K562 (cell line): ENCODE data around the gene MT1A. TPM values are rescaled to one million over a fixed set of nuclear protein-coding genes. Genes with fewer than 3 reads are reported as not detected.

Source experiments
- ATAC-seq: fragments of 200-7000 bp; cut with Tn5 transposase; 3 replicates; pipeline ENCODE4 v1.9.1; 2020; ENCODE audit warnings: moderate library complexity
- BruUV-seq: library from RNA; stranded (reverse); fragments of 400-500 nt; replicated peaks from 2 replicates; lab custom pipeline; 2021; lab: Mats Ljungman, UMichigan
- CTCF ChIA-PET: fragments of 300-600 bp; formaldehyde crosslinking; extraction: SDS; loops from one replicate; lab custom pipeline; 2021; ENCODE audit warnings: low intra/inter-chr PET ratio; lab: Yijun Ruan, JAX
- POLR2A ChIA-PET: fragments of 300-600, 350-650 bp; sonication (Branson Sonifier 250); formaldehyde crosslinking; extraction: SDS; loops from one replicate; lab custom pipeline; 2021; ENCODE audit warnings: antibody characterized with exemption, inconsistent platforms; lab: Yijun Ruan, JAX
- DNase-seq, 4 experiments: peaks; one replicate each; pipeline versions ENCODE4 v3.0.0 to v3.0.0-alpha.2; 2011 to 2018; ENCODE audit warnings: low spot score in 3 of 4, mixed read lengths in 3 of 4; ENCODE audit errors: extremely low read depth in 1 of 4
- FAIRE-seq: peaks from 2 replicates; lab custom pipeline; 2011; peaks lifted over from hg19 to GRCh38; lab: Jason Lieb, UNC
- H2AFZ ChIP-seq: 2 replicates; pipeline ENCODE4 v1.6.0; 2011; ENCODE audit warnings: low read depth, low read length, control low read depth, inconsistent platforms
- H3K27ac ChIP-seq: fragments of 200-600 bp; 3 replicates; pipeline ENCODE4 v1.8.0; 2011; ENCODE audit warnings: low read depth, mild to moderate bottlenecking, control low read depth, inconsistent platforms, low read length, moderate library complexity, mixed read lengths; ENCODE audit errors: extremely low read depth
- H3K27me3 ChIP-seq, 2 experiments: fragments of 300-600 bp in 1 of 2; 2 replicates in 1 of 2; 3 replicates in 1 of 2; pipeline versions ENCODE4 v1.6.0 to v1.8.0; 2011; ENCODE audit warnings: inconsistent platforms in 2 of 2, low read length in 2 of 2, mild to moderate bottlenecking in 1 of 2, mixed read lengths in 1 of 2, moderate library complexity in 1 of 2; ENCODE audit not compliant: control insufficient read depth in 2 of 2, insufficient read depth in 2 of 2
- H3K36me3 ChIP-seq: fragments of 300-600 bp; 3 replicates; pipeline ENCODE4 v1.8.0; 2011; ENCODE audit warnings: mild to moderate bottlenecking, low read length, inconsistent platforms; ENCODE audit not compliant: control insufficient read depth, insufficient read depth
- H3K4me1 ChIP-seq, 2 experiments: fragments of 200-600 bp in 1 of 2; replicated peaks in 1 of 2; 2 replicates in 1 of 2; 3 replicates in 1 of 2; pipeline versions ENCODE4 v1.5.1 to v1.8.0; 2011; ENCODE audit warnings: inconsistent platforms in 2 of 2, low read length in 2 of 2, mild to moderate bottlenecking in 1 of 2, mixed read lengths in 1 of 2, moderate library complexity in 1 of 2; ENCODE audit not compliant: control insufficient read depth in 2 of 2, insufficient read depth in 2 of 2
- H3K4me2 ChIP-seq: 2 replicates; pipeline ENCODE4 v1.6.1; 2011; ENCODE audit warnings: low read length, control low read depth, inconsistent platforms, mixed read lengths; ENCODE audit not compliant: insufficient read depth
- H3K4me3 ChIP-seq: fragments of 200-600 bp; sonication (generic), shearing (Covaris generic); 2 replicates; pipeline ENCODE4 v1.5.1; 2016; ENCODE audit warnings: control low read depth, inconsistent platforms
- H3K79me2 ChIP-seq: fragments of 200-600 bp; 3 replicates; pipeline ENCODE4 v1.8.0; 2011; ENCODE audit warnings: low read length, inconsistent platforms; ENCODE audit not compliant: control insufficient read depth, insufficient read depth
- H3K9ac ChIP-seq, 2 experiments: 2 replicates each; pipeline versions ENCODE4 v1.6.0 to v1.6.1; 2011; ENCODE audit warnings: low read depth in 2 of 2, low read length in 2 of 2, control low read depth in 1 of 2, inconsistent platforms in 1 of 2, mild to moderate bottlenecking in 1 of 2, mixed read lengths in 1 of 2; ENCODE audit not compliant: insufficient read depth in 1 of 2
- H3K9me1 ChIP-seq: one replicate; pipeline ENCODE4 v1.6.0; 2011; ENCODE audit warnings: inconsistent platforms, mild to moderate bottlenecking, low read length, moderate library complexity; ENCODE audit not compliant: control insufficient read depth, insufficient read depth
- H3K9me3 ChIP-seq: replicated peaks from 2 replicates; pipeline ENCODE4 v1.5.1; 2011; ENCODE audit warnings: low read depth, low read length, inconsistent platforms; ENCODE audit not compliant: control insufficient read depth, insufficient read depth
- H4K20me1 ChIP-seq: replicated peaks from 2 replicates; pipeline ENCODE4 v1.6.1; 2011; ENCODE audit warnings: low read length, inconsistent platforms, mixed read lengths; ENCODE audit not compliant: control insufficient read depth, insufficient read depth
- ARID2 ChIP-seq: fragments of 450-650 bp; IDR thresholded peaks from 2 replicates; pipeline ENCODE4 v1.6.1; 2017; ENCODE audit warnings: antibody characterized with exemption, mild to moderate bottlenecking
- GATA2 ChIP-seq: sonication (generic); formaldehyde crosslinking; IDR thresholded peaks from 2 replicates; pipeline ENCODE4 v1.4.0; 2020; ENCODE audit warnings: mild to moderate bottlenecking, missing genetic modification reagents
- HBP1 ChIP-seq: fragments of 450-650 bp; formaldehyde crosslinking; IDR thresholded peaks from 2 replicates; pipeline ENCODE4 v1.4.0; 2022; ENCODE audit warnings: missing genetic modification characterization
- HINFP ChIP-seq: fragments of 450-650 bp; conservative IDR thresholded peaks from 2 replicates; pipeline ENCODE4 v1.6.1; 2016; ENCODE audit warnings: missing genetic modification characterization, low read depth, mild to moderate bottlenecking, control low read depth, missing compliant biosample characterization
- JUN ChIP-seq, 2 experiments: sonication (generic) in 1 of 2; formaldehyde crosslinking in 1 of 2; IDR thresholded peaks; 2 replicates each; pipeline versions ENCODE4 v1.6.1 to v1.8.0; 2012 to 2022; ENCODE audit warnings: borderline replicate concordance in 2 of 2, mild to moderate bottlenecking in 2 of 2, improper control_type of control experiment in 1 of 2, low read depth in 1 of 2, low read length in 1 of 2, missing genetic modification reagents in 1 of 2
- MCM5 ChIP-seq: fragments of 450-650 bp; IDR thresholded peaks from 2 replicates; pipeline ENCODE4 v1.6.1; 2016; ENCODE audit warnings: low read depth
- NFYB ChIP-seq: IDR thresholded peaks from 2 replicates; pipeline ENCODE4 v1.6.1; 2011; ENCODE audit warnings: mild to moderate bottlenecking, moderate library complexity; ENCODE audit not compliant: insufficient read length; ENCODE audit errors: extremely low read depth
- PHB ChIP-seq: fragments of 250-450 bp; sonication (Bioruptor Pico); IDR thresholded peaks from 2 replicates; pipeline ENCODE4 v1.5.0; 2021
- PKNOX1 ChIP-seq: fragments of 450-650 bp; IDR thresholded peaks from 2 replicates; pipeline ENCODE4 v1.6.1; 2016
- RNF2 ChIP-seq: sonication (generic); IDR thresholded peaks from 2 replicates; pipeline ENCODE4 v1.6.1; 2016
- SMC3 ChIP-seq: conservative IDR thresholded peaks from 2 replicates; pipeline ENCODE4 v1.6.1; 2011; ENCODE audit warnings: low read depth, low read length, improper control_type of control experiment; ENCODE audit not compliant: insufficient read depth
- ZFPM2 ChIP-seq: fragments of 250-450 bp; sonication (Bioruptor Pico); IDR thresholded peaks from 2 replicates; pipeline ENCODE4 v1.5.1; 2022; ENCODE audit warnings: mild to moderate bottlenecking
- ZNF449 ChIP-seq: fragments of 250-450 bp; sonication (Bioruptor Pico); IDR thresholded peaks from 2 replicates; pipeline ENCODE4 v1.8.0; 2022; ENCODE audit warnings: moderate library complexity, mild to moderate bottlenecking, inconsistent platforms
- WGBS: fragments of 100-300 bp; shearing (Covaris generic); methylation state at CpG from one replicate; pipeline ENCODE4 v1.1.6; 2016; ENCODE audit warnings: low coverage, mixed read lengths; ENCODE audit not compliant: insufficient coverage; ENCODE audit errors: missing lambda C conversion rate; 5-methylcytosine and 5-hydroxymethylcytosine counted together
- in situ Hi-C: fragments of 300-500 bp; cut with MboI; formaldehyde crosslinking; loops from 4 replicates; pipeline ENCODE4 v1.15.0; 2018; ENCODE audit warnings: inconsistent platforms, mixed read lengths
- intact Hi-C: fragments of 100-400 bp; cut with micrococcal nuclease; formaldehyde crosslinking; loops from 2 replicates; pipeline ENCODE4 v1.14.2; 2022
- polyA plus RNA-seq, 8 experiments: library from polyadenylated mRNA; depleted of rRNA in 4 of 8; stranded (reverse) in 5 of 8; unstranded in 3 of 8; fragments of >200 nt; fragmentation: Nextera tagmentation in 2 of 8; fragmentation: Illumina TruSeq in 1 of 8; extraction: Ambion mirVana in 2 of 8; extraction: Trizol in 1 of 8; gene quantifications; 2 replicates each; pipeline versions ENCODE4 v1.2.1 to v1.2.3, GENCODE V29; 2011 to 2014; ENCODE audit warnings: inconsistent platforms in 1 of 8, missing spikeins in 1 of 8
- total RNA-seq, 7 experiments: library from RNA; depleted of rRNA in 6 of 7; stranded (reverse); fragments of >200 nt in 6 of 7; fragmentation: Illumina TruSeq in 2 of 7; extraction: Trizol in 2 of 7; gene quantifications; 2 replicates each; pipeline versions ENCODE4 v1.2.1 to v1.2.3, GENCODE V29; 2011 to 2021; ENCODE audit warnings: low replicate concordance in 1 of 7

The MT1A gene
- total and polyA plus RNA-seq, 9 of the 15 experiments (the other 6 are each of a cell fraction or from before 2014, with no cell fraction given): 0.23 TPM; not detected in 8

GRCh38 chr16:56600398-56600999, 38.0 kb upstream of the MT1A start (continued):
- no peak for TF ChIP-seq JUN (IDR thresholded peaks at IDR 0.05; ENCODE audit: borderline replicate concordance, low read depth, low read length)
- no peak for TF ChIP-seq JUN (CRISPR knock-in tag; IDR thresholded peaks at IDR 0.05; ENCODE audit: borderline replicate concordance)

- H3K9ac ChIP-seq: no peak overlapping the region
- no peak overlapping the region for H3K4me2 ChIP-seq
- H4K20me1 ChIP-seq: no peaks in the 10 kb centered on the region
- no peak for TF ChIP-seq NFYB
- no peak for TF ChIP-seq HBP1 (CRISPR knock-in tag)
- no peak for TF ChIP-seq ZNF449 (CRISPR knock-in tag)
- TF ChIP-seq ZFPM2 (CRISPR knock-in tag): no peak
- no peak for TF ChIP-seq MCM5
- no peak for TF ChIP-seq PHB (CRISPR knock-in tag)
- TF ChIP-seq HINFP: no peak
- no peak for TF ChIP-seq PKNOX1
- TF ChIP-seq GATA2 (CRISPR knock-in tag): no peak
- no peak for TF ChIP-seq SMC3
- TF ChIP-seq RNF2: no peak
- no peak for TF ChIP-seq ARID2
- H3K27me3 ChIP-seq: peaks cover 3 to 13% of the 10 kb centered on the region in 2 experiments; a peak in 2 of 5 replicates
- POLR2A ChIA-PET: interaction anchor here (1.0 kb wide), 1 partner anchor 100 kb away, joined by 4 read pairs; no protein-coding TSS in a partner anchor
- CTCF ChIA-PET: interaction anchor here (0.9 to 1.2 kb wide), 2 partner anchors 23 to 100 kb away, joined by 3 to 4 read pairs; no protein-coding TSS in a partner anchor
- no peaks in the 10 kb centered on the region for H3K9me3 ChIP-seq
- DNase-seq (no peak), FAIRE-seq (no peak), ATAC-seq (no peak)
- no peaks in the 10 kb centered on the region for H3K79me2 ChIP-seq
- no peaks in the 10 kb centered on the region for H3K36me3 ChIP-seq
- no peak overlapping the region for H3K4me3 ChIP-seq
- intact Hi-C loops: no loop called here
- in situ Hi-C loops: no loop called here
- BruUV-seq: no TSS peak
- H3K4me1 ChIP-seq: peaks cover 0 to 2% of the 10 kb centered on the region in 2 experiments; a peak in 1 of 5 replicates
- H2AFZ ChIP-seq: no peak overlapping the region
- H3K9me1 ChIP-seq: no peaks in the 10 kb centered on the region
- 1% methylated on average over 9 of the region's 9 CpGs for WGBS
- H3K27ac ChIP-seq: no peak overlapping the region
These were observed 37.1 kb upstream of the MT1A start for GRCh38 chr16:56601325-56601724.
